CD4-positive, alpha-beta T cell treated with Interleukin-6 for 4 hours (primary cell): ENCODE data around the gene PTPN14.

Source experiments
- DNase-seq: peaks from one replicate; pipeline ENCODE4 v3.0.0-alpha.2; 2020; ENCODE audit warnings: mixed read lengths

The PTPN14 gene

DNA sequence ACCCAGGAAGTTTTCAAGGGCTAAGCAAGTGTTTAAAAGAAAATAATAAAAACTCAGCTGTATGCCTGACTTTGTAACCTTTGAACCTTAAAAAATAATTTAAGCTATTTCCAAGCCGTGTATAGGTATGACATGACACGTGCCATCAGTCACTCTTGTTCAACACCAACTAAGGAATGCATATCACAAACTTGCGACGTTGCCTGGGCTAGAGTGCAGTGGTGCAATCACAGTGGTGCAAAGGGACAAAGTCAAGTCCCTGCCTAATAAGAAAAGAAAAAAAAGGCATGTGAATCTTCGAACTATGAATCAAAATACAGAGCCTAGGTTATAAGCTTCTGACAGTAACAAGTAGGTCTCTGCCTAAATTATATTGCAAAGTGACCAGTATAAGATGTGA, 191.3 kb downstream of the PTPN14 start:
- no peak for DNase-seq

DNA sequence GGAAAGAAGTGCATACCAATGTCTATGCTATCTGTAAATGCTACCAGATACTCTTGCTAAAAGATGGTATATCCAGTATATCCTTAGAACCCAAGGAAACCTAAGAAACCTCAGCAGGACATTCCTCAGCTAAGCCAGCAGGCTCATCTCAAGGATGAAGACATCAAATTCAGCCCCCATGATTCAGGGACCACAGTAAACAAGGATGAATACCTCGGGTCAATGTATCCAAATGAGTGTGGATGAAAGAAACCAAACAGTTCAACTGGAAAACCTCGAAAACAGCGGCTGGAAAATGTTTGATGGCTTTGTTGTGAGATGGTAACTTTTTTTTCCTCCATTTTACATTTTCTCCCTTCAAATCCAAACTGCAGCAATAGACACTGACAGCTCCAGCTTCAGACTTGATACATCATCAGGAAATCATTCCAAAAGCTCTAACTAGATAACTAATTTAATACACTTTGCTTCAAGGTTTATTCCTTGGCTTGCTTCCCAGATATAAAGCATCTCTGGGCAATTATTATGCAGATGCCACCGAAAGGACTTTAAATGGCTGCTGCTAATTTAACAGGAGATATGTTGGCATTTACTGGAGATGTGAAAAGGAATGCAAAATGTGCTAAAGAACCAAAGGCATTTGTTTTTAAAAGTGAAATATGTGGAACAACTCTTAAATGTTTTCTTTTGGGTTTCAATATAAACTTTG, 196.8 kb downstream of the PTPN14 start:
- no peak for DNase-seq

DNA sequence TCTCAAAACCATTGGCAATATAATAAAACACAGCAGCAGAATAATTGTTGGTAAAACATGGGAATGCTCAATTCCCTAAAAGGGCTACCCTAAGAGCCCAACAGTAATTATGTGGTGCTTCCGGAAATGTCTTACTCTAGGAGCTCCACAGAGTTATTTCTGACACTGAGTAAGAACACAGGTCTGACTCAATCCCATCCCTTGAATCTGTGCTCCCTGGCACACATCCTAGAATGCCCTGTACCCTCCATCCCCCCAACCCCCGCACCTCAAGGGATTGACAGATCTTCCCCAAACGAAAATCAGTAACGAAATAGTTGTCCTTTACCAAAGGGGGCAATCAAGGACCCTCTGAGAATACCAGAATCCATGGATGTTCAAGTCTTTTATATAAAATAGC, 198.6 kb downstream of the PTPN14 start:
- no peak for DNase-seq

DNA sequence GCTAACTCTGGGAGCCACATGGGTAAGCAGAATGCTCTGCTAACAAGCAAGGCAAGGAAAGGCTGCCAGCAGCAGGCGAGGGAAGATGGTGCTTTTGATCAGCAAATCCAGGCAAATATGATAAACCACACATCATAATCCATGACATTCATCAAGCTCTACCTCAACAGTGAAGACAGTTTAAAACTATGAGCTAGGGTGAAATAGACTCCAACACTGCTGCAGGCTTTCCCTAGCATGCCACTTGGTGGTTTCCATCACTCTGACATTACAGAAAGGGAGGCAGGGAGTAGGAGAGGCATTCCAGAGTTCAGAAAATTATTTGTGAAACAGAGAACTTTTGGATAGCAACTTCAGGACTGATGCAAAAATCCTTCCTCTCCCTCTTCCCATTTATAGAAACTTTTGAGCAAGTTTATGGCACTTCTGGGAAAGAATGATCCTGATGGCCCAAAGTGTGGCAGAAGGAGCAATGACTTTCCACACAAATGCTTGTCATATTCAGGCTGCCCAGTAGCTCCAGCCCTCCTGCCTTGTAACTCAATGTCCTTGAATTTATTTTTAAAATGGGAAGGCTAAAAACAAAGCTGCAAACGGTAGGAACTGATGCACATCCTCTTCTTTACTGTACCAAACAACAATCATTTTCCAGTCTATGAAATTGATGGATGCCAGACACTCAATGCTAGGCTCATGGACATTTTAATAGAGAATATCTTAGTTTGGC, 199.7 kb downstream of the PTPN14 start:
- no peak for DNase-seq

DNA sequence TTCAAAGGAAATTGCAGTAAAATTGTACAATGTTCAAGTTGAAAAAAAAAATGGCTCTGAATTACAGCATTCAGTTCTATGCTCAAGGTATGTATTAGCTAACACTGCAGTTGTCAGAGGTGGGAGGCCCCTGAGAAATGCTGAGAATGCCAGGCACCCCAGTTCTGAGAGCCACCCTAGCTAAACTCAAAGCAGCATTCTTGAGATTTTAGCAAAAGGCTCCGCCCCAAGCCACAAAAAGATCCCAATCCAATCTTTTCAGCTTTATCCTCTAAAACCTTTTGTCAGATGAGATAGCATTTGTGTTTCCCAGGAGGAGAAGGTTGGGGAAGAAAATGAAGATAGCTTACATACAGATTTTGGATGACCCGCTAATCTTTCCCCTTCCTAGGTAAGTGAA, 201.6 kb downstream of the PTPN14 start:
- DNase-seq: no peak

DNA sequence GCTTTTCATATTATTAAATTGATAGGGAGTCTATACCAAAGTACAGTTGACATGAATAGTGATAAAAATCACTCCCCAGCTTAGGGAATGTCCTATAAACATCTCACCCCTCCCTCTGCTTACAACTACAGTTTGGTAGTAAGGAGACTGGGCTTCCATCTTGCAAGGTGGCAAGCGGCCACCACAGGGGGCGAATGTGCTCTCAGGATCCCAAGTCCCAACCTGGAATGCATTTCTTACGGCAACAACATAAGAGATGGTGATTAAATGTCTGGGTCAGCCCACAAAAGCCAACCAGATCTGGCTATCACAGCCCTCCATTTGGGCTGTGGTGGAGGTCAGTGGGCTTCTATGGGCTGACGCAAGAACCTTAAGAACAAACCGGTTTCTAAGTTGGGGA, 202.4 kb downstream of the PTPN14 start:
- DNase-seq: no peak

DNA sequence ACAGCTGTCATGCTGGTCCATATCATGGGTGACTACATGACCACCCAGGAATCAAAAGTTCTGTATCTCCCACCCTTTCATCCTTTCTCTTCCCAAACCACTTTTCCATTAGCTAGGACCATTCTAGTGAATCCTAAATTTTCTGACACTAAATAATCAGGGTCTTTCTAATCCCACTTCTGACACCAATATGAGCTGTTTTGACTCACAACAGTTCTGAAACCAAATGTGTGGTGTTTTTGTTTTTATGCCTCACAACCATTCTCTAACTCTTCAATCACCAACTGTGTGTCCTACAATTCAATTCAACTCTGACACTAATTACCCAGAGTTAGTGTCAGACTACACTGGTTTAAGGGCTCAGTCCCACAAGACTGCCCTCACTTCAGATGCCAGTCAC, 206.5 kb downstream of the PTPN14 start:
- no peak for DNase-seq

DNA sequence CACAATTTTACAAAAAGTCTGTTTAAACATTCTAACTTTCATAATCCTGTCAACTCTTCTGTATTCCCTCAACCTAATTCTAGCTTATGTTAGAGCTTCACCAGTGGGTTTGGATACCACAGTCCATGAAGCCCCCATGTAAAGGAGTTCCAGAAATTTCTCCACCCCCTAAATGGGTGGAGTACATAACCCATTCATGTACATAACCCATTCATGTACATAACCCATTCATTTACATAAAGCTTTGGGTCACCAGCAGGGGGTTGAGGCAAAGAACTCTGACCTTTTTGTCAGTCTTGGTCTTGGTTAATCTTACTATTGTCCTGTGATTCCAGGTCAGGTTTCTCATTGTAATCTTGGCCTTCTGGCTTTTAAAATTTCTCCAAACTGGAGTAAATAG, 208.9 kb downstream of the PTPN14 start:
- DNase-seq: no peak

DNA sequence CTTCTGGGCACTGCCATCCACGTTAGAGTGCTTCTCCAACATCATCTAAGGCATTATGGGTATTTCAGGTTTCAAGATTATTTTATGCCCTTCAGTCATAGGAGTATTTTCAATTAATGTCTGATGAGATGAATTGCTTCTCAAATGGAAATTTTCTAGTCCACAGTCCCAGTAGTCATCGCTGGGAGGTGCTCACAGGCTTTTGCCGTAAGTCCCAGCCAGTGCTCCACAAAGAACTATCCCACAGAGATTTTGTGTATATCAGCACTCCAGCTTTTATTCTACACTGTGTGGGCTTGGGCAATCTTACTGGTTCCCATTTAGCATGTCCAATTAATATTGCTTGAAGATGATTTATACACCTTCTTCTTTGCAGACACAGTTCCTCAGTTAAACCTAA, 209.5 kb downstream of the PTPN14 start:
- no peak for DNase-seq

DNA sequence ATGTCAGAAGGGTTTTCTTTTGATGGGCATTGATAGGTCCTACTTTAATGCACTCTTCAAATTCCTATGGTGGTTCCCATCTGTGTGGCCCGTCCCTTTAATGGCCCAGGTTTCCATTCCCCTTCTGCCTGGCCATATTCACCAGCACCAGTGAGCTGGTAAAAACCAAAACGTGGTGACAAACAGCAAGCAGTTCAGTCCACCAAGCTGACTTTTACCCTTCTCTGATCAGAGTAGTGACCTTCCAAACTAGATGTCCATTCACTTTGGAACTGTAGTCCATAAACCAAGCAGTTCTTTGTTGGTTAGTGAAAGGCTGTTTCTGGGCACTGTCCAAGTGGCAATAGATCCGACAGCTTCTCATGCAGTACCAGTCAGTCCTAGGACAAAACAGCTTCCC, 209.9 kb downstream of the PTPN14 start:
- DNase-seq: no peak

DNA sequence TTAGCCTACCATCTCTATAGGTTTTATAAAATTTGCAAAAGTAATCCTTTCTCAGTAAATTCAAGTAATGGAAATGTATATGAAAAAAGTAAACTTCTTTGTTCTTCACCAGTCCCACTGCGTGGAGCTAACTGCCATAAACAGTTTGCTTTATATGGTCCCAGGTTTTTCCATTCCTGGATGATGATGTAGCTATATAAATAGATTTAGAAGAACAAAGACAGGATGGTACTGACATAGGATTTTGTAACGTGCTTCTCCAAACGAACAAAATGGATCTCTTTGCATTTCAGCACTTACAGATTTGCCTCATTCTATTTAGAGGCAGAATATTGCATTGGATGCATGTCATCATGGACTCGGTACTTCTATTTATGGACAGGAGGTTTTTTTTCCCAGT, 213.2 kb downstream of the PTPN14 start:
- no peak for DNase-seq

DNA sequence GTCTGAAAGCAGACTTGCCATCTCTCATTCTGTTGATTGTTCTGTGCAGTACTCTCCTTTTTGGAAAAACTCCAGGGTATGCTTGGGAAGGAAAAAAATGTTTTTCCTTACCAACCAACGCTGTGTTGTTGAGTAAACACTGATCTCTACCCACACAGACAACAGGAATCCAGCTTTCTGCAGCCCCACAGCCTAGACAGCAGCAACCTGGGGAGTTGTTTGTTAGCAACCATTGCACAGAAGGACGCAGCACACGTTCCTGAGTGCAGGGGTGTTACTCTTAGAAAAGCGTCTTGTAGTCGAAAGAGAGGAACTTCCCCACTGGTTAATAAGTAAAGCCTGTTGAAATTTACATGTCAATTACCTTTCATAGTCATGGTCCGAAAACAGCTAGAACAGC, 213.9 kb downstream of the PTPN14 start:
- DNase-seq: no peak

DNA sequence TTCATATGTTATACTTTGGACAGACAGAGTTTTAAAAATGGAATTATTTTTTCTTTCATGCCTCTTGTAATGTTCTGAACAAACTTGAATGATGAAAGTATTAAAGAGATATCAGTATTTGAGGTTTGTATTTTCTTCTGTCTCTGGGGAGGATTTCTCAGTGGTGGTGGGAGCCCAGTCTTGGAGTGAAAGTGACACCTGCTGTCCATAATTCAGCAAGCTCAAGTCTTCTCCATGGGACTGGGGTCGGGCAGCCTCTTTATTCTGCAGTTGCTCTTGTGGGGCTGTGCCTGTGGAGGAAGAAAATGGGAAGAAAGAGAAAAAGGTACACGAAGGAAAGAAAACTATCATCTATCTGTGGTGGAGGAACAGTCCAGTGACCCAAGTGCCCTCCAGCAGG, 214.4 kb downstream of the PTPN14 start:
- DNase-seq: no peak

DNA sequence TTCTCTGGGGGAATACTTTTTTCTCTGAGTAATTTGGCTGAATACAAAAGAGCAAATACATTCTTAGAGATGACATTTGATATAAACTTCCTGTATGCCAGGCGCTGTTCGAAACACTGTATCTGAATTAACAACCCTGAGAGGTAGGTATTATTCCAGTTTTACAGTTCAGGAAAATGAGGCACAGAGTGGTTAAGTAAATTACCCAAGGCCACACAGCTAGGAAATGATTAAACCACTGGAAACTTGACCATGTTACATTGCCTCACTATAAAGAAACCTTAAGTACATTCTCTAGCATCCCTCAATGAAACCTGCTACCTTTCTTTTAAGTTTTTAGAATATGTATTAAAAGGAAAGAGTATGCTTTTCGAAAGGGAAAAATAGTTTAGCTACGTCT, 215.8 kb downstream of the PTPN14 start:
- DNase-seq: no peak

DNA sequence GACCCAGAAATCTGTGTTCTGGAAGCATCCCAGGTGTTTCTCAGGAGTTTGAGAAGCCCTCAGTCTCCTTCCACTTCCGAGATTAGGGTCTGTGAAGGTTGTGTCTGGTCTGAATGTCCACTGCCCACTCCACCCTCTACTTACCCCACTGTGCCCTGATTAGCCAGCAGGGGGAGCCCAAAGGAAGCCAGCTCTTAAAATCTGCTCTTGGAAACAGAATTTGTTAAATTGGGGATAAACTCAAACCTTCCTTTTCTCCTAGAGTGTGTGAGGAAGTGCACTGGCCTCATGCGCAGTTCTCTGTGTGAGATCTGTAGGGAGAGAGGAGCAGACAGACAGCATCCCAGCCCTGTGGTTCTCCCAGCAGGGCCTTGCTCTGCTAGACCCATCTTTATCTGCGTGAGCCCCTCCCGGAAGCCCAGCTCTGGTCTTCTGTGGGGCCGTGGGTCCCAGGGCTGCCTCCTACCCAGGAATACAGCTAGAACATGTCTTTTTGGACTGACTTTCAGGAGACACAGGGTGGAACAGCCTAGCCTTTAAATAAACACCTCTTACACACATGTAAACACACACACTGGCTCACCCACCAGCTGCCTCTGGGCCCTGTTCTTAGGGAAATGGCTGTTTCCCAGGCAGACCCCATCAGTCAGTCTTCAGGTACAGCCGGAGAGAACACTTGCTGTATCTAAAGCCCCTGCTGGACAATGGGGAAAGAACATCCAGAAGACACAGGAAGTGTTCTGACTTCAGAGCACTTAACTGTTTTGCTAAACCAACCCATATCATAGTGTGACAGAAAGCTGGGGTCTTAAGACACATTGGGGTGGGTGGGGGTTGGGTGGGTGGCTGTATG, 218.2 kb downstream of the PTPN14 start:
- peak; percentile 41 for DNase-seq

DNA sequence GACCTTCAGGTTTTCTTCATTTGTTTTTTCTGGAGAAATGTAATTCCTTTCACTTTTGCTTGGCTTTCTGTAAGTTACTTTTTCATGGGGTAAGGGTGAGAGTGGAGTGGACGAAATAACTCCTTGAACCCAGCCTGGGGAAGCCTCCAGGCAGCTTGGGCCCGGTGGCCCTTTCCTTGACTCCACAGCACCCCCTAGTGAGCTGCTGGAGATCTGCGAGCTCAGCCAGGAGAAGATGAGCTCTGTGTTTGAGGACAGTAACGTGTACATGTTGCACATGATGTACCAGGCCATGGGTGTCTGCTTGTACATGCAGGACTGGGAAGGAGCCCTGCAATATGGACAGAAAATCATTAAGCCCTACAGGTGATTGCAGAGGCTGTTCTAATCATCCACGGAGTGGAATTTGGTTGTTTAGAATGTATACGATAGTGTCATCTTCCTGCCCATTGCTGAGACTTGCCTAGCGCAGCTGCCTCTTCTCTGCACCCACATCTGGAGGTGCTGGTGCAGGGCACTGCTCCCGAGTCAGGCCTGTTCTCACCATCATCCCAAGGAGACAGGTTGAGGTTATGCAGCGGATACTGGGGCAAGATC, 219.5 kb downstream of the PTPN14 start:
- peak; percentile 61 for DNase-seq

DNA sequence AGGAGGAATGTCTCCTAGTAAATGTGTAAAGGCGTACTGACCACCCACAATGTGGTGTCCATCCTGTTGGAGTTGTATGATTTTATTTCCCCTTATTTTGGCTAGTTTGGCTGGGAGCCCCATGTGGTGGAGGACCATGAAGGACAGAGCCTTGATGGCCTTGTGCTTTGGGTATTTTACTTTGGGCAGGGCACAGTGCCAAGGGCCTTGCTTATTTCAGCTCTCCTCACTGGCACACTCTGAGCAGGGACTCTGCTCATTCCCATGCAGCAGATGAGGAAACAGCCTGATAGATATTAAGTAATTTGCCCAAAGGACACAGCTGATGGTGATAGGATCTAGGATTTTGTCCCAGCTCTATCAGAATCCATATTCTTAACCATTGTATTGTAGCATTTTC, 220.2 kb downstream of the PTPN14 start:
- DNase-seq: no peak

DNA sequence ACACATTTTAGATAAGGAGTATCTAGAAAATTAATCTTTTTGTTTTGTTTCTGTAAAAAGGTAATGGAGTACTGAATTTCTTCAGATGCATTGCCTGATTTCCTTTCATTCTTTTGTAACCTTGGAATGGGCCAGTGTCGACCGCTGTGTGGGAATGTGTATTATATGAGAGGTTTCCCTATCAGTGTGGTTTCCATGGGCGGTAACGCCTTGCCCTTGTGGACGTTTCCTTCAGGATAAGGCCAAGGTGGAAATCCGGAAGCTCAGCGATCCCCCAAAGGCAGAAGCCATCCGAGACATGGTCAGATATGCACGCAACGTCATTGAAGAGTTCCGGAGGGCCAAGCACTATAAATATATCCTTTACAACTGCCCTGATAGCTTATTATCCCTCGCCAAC, 220.7 kb downstream of the PTPN14 start:
- DNase-seq: no peak

DNA sequence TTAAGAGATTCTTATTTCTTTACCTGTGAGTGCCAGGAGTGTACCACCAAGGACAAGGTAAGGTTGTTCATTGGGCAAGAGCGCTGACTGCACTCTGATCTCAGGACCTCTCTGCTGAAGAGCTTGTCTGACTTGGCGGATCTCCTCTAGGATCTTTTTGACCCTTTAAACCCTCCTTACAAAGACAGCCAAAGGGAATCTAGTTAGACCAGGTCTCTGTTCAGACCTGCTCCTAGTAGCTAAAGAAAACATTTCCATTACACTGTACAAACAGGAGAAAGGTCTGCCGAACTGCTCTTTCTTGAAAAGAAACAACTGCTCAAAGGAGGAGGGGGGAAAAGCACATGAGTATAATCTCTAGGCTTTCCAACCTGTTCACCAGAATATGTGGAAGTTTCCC, 221.2 kb downstream of the PTPN14 start:
- DNase-seq: no peak

DNA sequence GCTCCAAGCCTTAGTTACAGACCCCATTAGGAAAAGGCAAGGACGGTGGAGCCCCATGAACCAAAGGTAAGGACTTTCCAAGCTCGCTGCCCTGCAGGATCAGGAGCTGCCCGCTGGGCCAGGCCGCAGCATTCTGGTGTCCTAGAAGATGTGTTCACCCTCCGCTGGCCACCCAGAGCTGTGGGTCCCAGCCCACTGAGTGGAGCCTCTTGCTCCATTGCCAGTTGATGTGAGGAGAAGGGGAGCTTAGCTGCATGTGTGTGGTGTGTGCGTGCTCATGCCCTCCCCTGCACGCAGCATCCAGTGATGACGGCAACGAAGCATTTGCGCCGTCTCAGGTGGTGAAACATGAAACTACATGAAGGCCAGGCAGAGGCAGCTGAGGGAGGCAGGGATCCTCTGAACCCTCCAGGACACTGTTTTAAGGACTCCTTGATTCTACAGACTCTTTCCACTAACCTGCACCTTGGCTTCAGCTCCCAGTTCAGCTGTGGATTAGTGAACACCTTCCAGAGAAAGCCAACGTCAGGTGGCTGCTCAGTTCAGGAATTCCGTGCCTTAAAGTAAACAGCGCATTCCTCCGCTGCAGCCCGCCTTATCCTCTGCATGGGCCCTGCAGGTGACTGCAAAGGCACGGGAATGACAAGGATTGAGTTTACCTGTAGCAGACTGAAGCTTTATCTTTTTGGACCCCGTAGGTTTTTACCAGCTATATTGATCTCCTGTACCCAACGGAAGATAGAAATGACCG, 221.8 kb downstream of the PTPN14 start:
- no peak for DNase-seq

DNA sequence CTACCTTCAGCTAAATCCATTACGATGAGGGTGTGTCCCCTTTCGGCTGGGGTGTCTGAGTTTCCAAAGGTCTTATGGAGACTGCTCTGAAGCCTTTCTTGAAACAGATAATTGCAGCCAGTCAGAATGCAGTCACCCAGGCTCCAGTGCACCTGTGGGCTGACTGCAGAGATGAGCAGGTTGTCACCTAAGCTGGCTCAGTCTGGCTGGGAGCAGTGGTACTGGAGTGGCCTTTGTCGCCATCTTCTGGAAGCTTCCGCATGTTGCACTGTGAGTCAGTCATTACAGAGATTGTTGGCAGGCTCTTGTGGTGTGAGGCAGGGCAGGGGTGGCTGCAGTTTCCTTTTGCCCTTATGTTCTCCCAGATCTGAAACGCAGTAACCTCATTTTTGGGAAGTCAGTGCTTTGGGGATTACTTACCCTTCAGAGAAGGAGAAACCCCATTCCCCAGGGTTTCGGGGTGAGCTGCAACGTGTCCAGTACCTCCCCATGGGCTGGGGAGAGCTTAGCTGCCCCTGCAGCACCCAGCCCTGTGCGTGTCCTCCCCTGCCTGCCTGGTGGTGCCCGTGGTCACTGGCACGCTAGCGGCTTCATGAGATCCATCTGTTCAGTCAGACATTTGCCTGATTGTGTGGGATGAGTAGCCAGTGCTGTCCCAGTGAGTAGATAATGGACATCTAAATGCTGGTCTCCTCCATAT, 222.5 kb downstream of the PTPN14 start:
- DNase-seq: peak; percentile 82

DNA sequence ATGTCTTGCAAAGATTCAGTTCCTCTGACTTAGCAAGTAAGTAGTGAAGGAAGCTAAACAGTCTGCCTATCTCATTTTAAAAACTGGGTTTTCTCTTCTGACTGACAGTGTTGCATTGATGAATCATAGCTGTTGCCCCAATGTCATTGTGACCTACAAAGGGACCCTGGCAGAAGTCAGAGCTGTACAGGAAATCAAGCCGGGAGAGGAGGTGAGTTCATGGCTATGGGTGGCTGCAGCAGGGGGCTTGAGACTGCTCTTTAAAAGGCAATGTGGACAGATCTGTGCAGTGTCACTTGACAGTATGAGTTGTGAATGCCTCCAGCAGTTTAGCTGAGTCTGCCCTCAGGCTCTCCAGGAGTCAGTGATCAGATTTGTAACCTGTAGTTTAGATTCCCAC, 223.9 kb downstream of the PTPN14 start:
- no peak for DNase-seq
